Measurements from ENCODE around the gene ELAVL2. TPM values are rescaled to one million over a fixed set of nuclear protein-coding genes. Genes with fewer than 3 reads are reported as not detected.
A peak's percentile ranks its signal among the peaks of the same experiment; 100 is the strongest.

The ELAVL2 gene
- total RNA-seq, 1 experiment from 2014 or later = 16.3 TPM

DNA sequence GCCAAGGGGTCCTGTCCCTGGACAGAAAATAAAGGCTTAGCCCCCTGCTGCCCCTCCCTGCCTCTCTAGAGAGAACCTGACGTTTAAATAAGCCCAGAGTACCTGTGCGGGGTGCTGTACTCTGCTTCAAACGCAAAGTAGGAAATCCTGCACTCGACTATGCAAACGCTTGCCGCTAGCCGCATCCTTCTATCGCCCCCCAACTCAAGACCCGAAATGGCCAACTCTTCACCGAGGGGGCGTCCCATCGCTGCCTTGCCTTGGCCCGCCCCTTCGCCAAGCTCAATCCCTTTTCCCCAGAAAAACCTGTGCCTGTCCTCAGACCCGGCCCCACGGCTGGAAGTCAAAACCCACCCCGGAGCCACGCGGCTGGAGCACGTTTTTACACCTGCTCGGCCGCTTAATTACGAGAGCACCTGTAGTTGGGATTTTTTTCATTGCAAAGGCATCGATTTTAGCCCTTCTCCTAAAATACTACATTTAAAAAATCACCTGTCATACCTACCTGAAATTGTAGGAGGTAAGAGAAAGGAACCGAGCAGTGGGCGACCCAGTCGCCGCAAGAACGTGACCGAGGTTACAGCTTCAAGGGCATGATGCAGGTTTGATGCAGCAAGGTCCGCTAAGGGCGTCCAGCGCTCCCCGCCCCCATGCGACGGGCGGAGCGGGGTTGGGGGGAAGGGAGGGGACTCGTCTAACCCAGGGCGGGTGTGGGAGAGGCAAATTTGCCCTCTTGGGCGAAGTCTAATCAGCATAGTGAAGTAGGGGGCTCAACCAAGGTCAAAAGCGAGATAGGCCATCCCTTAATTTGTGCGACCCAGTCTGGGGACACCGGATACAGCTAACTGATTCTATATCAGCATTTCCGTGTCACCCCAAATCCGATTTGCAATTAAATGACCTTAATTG is 3.5 kb downstream of the ELAVL2 start:
- 0 out of 2 replicates have a peak overlapping the region, but pooled peaks have one; percentile 83 for H2AFZ ChIP-seq (ENCODE audit: low read length)
- no peaks in the 10 kb centered on the region for H3K36me3 ChIP-seq (ENCODE audit: low read depth, low read length)
- H3K79me2 ChIP-seq (ENCODE audit: low read length) = peaks cover 39% of the 10 kb centered on the region
- peak overlapping the region; percentile 75 for H3K4me3 ChIP-seq (ENCODE audit: low read length)
- peaks cover 22% of the 10 kb centered on the region for H3K4me1 ChIP-seq (ENCODE audit: insufficient read depth, low read length)
- no peaks in the 10 kb centered on the region for H3K9me3 ChIP-seq (ENCODE audit: low read length)
- ChIA-PET POLR2A (ENCODE audit: unreplicated experiment) (no interaction called here), CTCF (no interaction called here)
- BruUV-seq (replicated peaks) = no TSS peak
- H3K9ac ChIP-seq (ENCODE audit: low read length) = no peak overlapping the region
- no peak overlapping the region for H3K27ac ChIP-seq (ENCODE audit: low read length)
- no peaks in the 10 kb centered on the region for H3F3A ChIP-seq (ENCODE audit: low read length, unreplicated experiment)
- H4K20me1 ChIP-seq (ENCODE audit: low read length) = peaks cover 20% of the 10 kb centered on the region; the same call in 1 of the 2 replicates
- no peaks in the 10 kb centered on the region for H3K9me2 ChIP-seq (replicated peaks; ENCODE audit: low read length)
- intact Hi-C loops (cut with micrococcal nuclease) = loop anchor here (5.0 to 10.0 kb wide), 3 partner anchors 90 to 698 kb away; no protein-coding TSS in a partner anchor
- H3K27me3 ChIP-seq (ENCODE audit: low read length) = no peaks in the 10 kb centered on the region
- peak overlapping the region; percentile 88 for H3K4me2 ChIP-seq (ENCODE audit: low read length)
- TF ChIP-seq, protein P1, sequence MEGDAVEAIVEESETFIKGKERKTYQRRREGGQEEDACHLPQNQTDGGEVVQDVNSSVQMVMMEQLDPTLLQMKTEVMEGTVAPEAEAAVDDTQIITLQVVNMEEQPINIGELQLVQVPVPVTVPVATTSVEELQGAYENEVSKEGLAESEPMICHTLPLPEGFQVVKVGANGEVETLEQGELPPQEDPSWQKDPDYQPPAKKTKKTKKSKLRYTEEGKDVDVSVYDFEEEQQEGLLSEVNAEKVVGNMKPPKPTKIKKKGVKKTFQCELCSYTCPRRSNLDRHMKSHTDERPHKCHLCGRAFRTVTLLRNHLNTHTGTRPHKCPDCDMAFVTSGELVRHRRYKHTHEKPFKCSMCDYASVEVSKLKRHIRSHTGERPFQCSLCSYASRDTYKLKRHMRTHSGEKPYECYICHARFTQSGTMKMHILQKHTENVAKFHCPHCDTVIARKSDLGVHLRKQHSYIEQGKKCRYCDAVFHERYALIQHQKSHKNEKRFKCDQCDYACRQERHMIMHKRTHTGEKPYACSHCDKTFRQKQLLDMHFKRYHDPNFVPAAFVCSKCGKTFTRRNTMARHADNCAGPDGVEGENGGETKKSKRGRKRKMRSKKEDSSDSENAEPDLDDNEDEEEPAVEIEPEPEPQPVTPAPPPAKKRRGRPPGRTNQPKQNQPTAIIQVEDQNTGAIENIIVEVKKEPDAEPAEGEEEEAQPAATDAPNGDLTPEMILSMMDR (conservative IDR thresholded peaks at IDR 0.05; ENCODE audit: low read depth, low read length) = no peak
- TF ChIP-seq EZH2 (IDR thresholded peaks at IDR 0.05; ENCODE audit: low read length, unreplicated experiment) (no peak), EZH2phosphoT487 (IDR thresholded peaks at IDR 0.05; ENCODE audit: borderline replicate concordance, low read length) (no peak)
- no peak for ATAC-seq
- DNase-seq = no peak

DNA sequence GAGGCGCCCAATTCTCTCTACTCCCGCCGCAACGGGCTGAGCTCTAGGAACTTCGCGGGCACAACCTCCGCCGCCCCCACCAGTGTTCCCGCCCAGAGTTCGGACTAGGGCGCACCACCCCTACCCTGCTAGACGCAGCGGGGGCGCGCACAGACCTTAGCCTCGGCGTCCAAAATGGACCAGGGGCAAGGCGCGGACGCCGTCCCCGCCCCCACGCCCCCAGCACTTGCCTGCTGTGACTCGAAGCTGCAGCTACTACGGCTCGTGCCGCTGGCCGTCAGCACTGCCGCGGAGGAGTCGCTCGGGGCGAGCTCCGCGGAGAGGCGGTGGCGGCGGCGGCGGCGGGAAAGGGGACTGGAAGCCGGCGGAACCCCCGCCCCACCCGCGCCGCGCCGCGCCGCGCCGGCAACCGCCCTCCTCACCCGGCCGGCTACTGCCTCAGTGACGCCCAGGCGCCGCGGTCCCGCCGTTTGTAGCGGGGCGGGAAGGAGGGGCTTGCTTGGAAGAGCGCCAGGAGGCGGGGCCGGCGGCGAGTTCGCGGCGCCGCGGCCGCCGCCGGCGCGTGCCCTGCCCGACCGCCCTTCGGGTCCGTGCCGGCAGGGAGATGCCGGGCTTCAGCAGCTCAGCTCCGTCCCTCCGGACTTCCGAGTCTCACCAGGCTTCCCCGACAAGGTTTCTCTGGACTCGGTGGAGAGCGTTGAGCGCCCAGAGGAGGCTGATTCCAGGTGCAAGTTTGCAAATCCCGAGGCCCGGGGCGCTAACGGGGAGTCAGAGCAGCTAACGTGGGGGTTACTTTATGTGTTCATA is 4.5 kb downstream of the ELAVL2 start:
- Histone ChIP-seq H3K4me1 (ENCODE audit: insufficient read depth, low read length) (peaks cover 16% of the 10 kb centered on the region), H3K4me3 (ENCODE audit: low read length) (peak overlapping the region; percentile 75), H3F3A (ENCODE audit: low read length, unreplicated experiment) (no peaks in the 10 kb centered on the region), H3K79me2 (ENCODE audit: low read length) (peaks cover 49% of the 10 kb centered on the region), H3K27ac (ENCODE audit: low read length) (peak overlapping the region; percentile 34; the same call in 1 of the 2 replicates), H3K4me2 (ENCODE audit: low read length) (peak overlapping the region; percentile 88), H2AFZ (ENCODE audit: low read length) (peak overlapping the region; percentile 83), H3K9me2 (replicated peaks; ENCODE audit: low read length) (no peaks in the 10 kb centered on the region), H3K9ac (ENCODE audit: low read length) (peak overlapping the region; percentile 70), H3K36me3 (ENCODE audit: low read depth, low read length) (no peaks in the 10 kb centered on the region), H3K9me3 (ENCODE audit: low read length) (no peaks in the 10 kb centered on the region), H3K27me3 (ENCODE audit: low read length) (no peaks in the 10 kb centered on the region), H4K20me1 (ENCODE audit: low read length) (peaks cover 26% of the 10 kb centered on the region; the same call in 1 of the 2 replicates)
- CTCF ChIA-PET = no interaction called here
- peak; percentile 25 for ATAC-seq
- BruUV-seq (replicated peaks) = no TSS peak
- peak; percentile 54 for DNase-seq
- TF ChIP-seq EZH2 (IDR thresholded peaks at IDR 0.05; ENCODE audit: low read length, unreplicated experiment) (no peak), EZH2phosphoT487 (IDR thresholded peaks at IDR 0.05; ENCODE audit: borderline replicate concordance, low read length) (no peak)
- TF ChIP-seq, protein P1 (conservative IDR thresholded peaks at IDR 0.05; ENCODE audit: low read depth, low read length) = no peak
- intact Hi-C loops (cut with micrococcal nuclease) = loop anchor here (5.0 to 10.0 kb wide), 3 partner anchors 89 to 697 kb away; no protein-coding TSS in a partner anchor
- POLR2A ChIA-PET (ENCODE audit: unreplicated experiment) = no interaction called here

All from PC-3 (cell line).